Tibial nerve (tissue), 3 donors: ENCODE data around the gene CIITA.

ENCODE experiments used
- POLR2A ChIP-seq, 2 donors: fragments of 450-650 bp; IDR thresholded peaks; one replicate each; pipeline ENCODE4 v1.6.1; 2017; ENCODE audit warnings: antibody characterized with exemption in 2 of 2, mild to moderate bottlenecking in 2 of 2, moderate library complexity in 2 of 2
- TF ChIP-seq, protein P1 (sequence below), 5 experiments: fragments of 200-600 bp in 3 of 5; fragments of 450-650 bp in 2 of 5; sonication (generic) in 3 of 5; IDR thresholded peaks; one replicate each; pipeline ENCODE4 v1.5.1; 2016 to 2019; ENCODE audit warnings: antibody characterized with exemption in 5 of 5, mild to moderate bottlenecking in 3 of 5, moderate library complexity in 2 of 5

DNA sequence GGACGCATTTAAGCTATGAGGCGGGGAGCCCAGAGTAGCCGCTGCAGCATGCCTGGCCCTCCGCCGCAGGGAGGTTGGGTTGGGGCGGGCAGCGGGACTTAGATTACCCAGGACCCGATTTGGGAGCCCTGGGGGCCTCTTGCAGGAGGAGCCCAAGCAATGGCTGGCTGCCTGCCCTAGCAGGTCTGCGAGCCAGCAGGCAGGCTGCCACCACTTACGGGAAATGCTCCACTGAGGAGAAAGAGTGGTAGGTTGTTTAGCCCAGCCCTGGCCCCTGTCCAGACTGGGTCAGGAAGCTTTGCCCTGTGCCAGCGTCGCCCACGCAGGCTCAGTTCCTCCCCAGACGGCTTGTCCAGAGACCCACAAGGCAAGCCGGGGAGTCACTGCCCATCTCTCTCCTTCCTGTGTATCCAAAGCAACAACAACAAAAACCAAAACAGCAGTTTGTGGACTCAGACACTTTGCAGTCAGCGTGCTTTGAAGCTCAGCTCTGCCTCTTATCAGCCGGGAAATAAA, 48.1 kb upstream of the CIITA start:
- TF ChIP-seq, protein P1, sequence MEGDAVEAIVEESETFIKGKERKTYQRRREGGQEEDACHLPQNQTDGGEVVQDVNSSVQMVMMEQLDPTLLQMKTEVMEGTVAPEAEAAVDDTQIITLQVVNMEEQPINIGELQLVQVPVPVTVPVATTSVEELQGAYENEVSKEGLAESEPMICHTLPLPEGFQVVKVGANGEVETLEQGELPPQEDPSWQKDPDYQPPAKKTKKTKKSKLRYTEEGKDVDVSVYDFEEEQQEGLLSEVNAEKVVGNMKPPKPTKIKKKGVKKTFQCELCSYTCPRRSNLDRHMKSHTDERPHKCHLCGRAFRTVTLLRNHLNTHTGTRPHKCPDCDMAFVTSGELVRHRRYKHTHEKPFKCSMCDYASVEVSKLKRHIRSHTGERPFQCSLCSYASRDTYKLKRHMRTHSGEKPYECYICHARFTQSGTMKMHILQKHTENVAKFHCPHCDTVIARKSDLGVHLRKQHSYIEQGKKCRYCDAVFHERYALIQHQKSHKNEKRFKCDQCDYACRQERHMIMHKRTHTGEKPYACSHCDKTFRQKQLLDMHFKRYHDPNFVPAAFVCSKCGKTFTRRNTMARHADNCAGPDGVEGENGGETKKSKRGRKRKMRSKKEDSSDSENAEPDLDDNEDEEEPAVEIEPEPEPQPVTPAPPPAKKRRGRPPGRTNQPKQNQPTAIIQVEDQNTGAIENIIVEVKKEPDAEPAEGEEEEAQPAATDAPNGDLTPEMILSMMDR (IDR thresholded peaks at IDR 0.05): no peak
- peak in 1 of 2 donors; percentile 40 for TF ChIP-seq POLR2A (IDR thresholded peaks at IDR 0.05)
